Measurements from ENCODE around the gene HIVEP2.

The HIVEP2 gene

GRCh38 chr6:142728364-142728763, 216.6 kb downstream of the HIVEP2 start:
- no peak for DNase-seq

DNA sequence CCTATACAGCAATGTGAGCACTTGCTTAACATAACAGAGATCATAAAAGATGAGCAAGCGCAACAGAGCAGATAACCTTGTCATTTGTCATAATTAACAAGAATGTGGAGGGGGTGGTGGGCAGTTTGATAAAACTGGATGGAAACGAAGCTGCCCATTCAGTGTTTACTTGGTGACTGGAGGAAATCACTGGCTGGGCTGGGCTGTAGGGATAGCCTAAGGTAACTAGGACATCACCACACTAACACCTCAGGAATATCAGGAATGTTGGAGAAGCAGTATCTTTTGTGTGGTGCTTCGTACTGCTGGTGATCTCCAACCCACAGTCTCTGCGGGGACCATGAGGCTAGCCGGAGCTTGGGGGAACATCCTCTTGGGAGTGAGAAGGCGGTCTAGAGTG, 218.4 kb downstream of the HIVEP2 start:
- DNase-seq: no peak

DNA sequence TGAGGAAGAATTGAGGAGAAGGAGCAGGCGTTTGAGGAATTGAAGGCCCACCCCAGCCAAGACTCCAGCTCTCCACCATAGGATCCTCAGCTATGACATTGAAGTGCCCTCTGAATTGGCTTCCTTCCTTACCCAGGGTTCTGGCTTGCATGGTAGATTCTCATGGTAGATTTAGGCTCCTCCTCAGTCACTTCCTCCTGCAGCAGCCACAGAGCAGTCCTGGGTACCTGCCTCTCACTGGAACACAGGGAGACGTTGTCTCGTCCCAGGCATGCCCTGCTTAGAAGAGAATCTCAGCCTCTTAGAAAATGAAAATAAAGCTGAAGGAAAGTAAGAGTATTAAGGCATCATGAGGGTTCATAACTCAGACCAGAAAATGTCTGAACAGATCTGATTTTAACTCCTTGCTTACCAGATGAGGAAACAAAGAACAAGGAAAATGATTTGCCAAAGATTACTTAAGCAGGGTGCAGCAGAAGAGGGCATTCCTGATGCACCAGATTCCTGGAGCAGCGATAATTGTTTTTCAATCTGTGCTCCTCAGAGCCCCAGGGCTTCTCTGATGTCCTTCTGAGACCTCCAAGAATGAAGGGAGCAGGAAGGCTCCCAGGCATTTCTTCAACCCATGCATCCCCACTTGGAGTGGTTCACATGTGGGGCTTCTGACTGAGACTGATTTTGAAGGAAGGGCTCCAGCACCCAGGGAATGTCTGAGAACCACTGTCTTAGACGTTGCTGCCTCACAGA, 219.8 kb downstream of the HIVEP2 start:
- no peak for DNase-seq

- DNase-seq: no peak
These were observed 222.1 kb downstream of the HIVEP2 start for GRCh38 chr6:142722841-142723240.

- DNase-seq: no peak
These were observed 223.0 kb downstream of the HIVEP2 start for GRCh38 chr6:142722012-142722411.

DNA sequence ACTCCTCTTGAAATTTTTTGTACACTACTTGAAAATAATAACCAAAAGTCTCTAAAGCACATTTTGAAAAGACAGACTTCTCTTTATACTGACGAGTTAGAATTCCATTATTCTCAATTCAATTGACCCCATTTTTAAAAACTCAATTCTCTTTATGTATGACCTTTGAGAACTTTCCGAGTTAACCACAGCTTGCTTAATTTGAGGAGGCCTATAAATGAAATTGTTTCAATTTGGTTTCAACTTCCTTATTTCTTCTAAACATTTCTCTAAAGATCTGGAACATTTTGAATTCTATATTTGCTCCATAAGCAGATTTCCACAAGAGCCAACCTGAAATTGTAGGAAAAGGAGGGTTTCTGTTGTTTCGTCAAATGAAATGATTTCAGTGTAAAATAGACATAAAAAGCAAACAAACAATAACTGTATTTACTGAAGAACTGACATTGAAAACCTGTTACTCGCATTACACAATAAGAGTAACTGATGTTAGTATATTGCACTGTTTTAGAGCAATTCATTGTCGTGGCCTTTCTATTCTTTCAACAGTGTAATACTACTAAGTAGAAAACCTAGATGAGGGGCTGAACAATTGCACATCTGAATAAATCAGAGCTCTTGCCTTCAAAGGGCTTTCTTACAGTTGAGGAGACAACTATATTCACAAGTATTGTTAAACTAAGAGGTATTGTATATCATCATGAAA, 223.6 kb downstream of the HIVEP2 start:
- DNase-seq: no peak

DNA sequence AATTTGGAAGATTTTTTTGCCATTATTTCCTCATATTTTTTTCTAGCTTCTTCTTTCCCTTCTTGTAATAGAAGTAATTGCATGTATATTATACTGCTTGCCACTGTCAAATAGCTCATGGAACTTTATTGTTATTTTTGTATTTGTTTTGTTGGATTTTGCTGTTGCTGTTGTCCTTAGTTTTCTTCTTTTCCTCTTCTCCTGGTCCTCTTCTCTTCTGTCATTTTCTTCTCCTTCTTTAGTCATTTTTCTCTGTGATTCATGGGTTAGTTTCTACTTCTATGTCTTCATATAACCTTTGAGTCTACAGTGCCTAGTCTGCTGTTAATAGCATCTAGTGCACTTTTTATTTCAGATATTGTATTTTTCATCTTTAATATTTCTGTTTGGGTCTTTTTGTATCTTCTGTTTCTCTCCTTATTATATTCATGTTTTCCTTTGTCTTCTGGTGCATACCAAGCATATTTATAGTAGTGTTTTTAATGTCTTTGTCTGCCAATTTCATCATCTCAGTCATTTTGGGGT, 226.2 kb downstream of the HIVEP2 start:
- no peak for DNase-seq

DNA sequence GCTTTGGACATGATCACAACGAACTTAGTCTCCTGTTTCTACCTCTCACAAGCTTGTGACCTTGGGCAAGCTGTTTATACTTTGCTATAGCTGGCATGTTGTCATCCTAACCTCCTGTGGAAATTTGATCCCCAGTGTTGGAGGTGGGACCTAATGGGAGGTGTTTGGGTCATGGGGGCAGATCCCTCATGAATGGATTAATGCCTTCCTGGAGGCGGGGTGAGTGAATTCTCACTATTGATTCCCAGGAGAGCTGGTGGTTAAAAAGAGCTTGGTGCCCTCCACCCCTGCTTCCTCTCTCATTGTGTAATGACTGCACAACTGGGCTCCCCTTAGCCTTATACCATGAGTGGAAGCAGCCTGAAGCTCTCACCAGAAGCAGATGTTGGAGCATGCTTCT, 228.9 kb downstream of the HIVEP2 start:
- no peak for DNase-seq

- no peak for DNase-seq
These were observed 229.8 kb downstream of the HIVEP2 start for GRCh38 chr6:142714951-142715785.

DNA sequence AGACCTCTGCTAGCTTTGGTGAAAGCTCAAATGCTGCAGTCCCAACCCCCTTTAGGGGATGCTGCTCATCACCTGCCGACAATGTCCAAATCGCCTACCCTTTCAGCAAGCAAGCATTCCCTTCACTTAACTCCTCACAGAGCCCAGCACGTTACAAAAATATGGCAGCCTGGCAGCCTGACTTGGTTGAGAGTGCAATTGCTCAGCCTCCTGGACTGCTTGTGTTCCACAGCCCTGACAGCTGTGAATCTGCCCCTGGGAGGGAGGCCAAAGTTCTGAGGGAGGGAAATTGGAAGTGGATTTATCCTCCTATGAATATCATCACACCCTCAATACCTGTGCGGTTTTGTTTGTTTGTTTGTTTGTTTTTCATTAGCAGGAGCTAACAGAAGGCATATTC, 231.0 kb downstream of the HIVEP2 start:
- DNase-seq: no peak

- DNase-seq: no peak
These were observed 232.7 kb downstream of the HIVEP2 start for GRCh38 chr6:142712231-142712630.

- DNase-seq: no peak
These were observed 236.3 kb downstream of the HIVEP2 start for GRCh38 chr6:142708651-142709050.

DNA sequence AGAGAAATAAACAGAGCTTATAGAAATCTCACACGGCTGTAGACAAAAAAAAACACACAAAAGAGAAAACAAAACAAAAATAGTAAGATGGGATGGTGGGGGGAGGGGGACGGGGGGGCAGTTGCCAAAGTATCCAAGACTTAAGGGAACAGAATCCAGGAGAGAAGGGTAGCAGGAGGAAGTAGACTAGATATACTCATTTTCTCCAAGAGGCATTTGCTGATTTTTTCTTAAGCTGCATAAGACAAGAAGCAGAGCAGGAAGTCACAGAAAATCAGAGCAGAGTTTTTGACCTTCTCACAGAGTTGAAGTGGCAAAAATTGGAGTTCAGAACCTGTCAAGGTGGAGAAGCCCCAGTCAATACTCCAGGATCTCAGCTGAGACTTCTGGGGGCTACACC, 237.7 kb downstream of the HIVEP2 start:
- no peak for DNase-seq

DNA sequence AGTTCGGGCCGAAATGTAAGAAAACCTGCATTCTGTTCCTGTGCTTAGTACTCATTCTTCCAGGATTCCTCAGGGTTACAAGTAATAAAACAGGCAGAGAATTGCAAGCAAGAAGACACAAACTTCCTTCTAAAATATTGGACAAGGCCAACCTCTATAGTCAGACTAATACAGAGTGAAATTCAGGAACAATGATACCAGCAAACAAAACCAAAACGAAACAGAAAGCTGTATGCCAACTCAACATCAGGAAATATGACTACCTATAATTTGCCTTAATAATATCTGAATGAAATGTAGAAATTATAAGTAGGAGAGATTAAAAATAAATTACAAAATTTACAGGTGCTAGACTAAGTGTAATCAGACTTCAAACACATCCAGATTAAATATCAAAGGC, 238.8 kb downstream of the HIVEP2 start:
- no peak for DNase-seq

GRCh38 chr6:142705054-142705453, 239.9 kb downstream of the HIVEP2 start:
- no peak for DNase-seq

GRCh38 chr6:142702501-142703460, 242.2 kb downstream of the HIVEP2 start:
- DNase-seq: no peak
